ENCODE results near the gene TNK2.
"Not testable (repeated sequence)": the region's sequence is repeated elsewhere in the genome, so short reads cannot be mapped to it uniquely, and the experiment has no call there.

TNK2 gene

GRCh38 chr3:195907934-195908693, at the start of gene TNK2:
Gene TNK2, minus strand, starts transcription at chr3:195908551. Its CDS starts 19,963 bp downstream, at chr3:195888588.
- peak; percentile 1 for DNase-seq

GRCh38 chr3:195956577-195956976, 48.2 kb upstream of the TNK2 start:
- DNase-seq: no peak

DNA sequence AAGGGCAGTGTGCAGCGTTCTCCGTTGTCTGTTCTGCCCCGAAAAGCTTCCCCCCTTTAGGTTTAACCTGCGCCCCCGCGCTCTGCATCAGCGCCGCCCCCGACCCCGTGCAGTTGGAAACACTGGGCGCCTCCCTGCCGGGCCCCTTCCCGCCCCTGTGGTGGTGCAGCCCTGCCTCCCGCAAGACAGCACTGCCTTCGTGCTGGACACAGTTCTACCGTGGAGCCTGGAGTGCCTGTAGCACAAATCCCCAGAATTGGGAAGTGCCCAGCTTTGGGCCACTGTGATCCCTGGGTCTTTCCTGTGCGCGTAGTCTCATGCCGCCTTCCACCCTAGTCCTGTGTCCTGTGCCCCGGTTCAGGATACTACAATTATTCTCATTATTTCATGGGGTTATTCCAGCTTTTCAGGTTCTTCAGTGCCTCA, 47.1 kb upstream of the TNK2 start:
- not testable (repeated sequence) for DNase-seq

DNA sequence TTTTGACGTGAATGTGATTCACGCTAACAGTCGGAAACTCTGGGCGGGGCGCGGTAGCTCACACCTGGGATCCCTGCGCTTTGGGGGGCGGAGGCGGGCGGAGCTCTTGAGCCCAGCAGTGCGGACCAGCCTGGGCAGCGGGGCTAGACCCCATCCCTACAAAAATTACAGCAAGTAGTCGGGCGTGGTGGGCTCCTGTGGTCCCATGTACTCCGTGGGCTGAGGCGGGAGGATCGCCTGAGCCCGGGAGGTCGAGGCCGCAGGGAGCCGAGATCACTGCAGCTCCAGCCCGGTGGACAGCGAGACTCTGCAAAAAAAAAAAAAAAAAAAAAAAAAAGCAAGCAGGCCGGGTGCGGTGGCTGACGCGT, 46.4 kb upstream of the TNK2 start:
- not testable (repeated sequence) for DNase-seq

DNA sequence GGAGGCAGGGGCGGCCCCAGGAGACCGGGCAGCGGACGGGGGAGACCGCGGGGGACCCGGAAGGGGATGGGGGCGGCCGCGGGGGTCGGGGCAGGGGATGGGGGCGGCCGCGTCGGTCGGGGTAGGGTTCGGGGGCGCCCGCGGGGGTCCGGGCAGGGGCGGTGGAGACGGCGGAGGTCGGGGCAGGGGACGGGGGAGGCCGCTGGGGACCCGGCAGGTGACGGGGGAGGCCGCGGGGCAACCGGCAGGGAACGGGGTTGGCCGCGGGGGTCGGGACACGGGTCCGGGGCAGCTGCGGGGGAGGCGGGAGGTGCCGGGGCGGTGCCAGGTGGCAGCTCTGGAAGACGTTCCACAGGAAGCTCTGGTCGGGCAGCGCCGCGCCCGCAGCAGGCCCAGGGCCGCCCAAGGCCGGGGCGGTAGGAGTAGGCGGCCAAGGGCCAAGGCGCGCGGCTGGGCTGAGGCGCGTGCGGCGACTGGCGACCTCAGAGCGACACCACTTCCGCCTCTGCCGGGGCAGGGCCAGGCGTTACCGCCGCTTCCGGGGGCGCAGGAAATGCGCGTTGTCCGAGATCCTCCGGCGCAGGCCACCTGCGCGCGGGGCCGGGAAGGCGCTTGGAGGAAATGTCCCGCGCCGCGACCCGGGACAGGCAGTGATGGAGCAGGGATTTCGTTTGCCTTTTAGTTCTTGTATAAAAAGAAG, 45.9 kb upstream of the TNK2 start:
- not testable (repeated sequence) for DNase-seq

DNA sequence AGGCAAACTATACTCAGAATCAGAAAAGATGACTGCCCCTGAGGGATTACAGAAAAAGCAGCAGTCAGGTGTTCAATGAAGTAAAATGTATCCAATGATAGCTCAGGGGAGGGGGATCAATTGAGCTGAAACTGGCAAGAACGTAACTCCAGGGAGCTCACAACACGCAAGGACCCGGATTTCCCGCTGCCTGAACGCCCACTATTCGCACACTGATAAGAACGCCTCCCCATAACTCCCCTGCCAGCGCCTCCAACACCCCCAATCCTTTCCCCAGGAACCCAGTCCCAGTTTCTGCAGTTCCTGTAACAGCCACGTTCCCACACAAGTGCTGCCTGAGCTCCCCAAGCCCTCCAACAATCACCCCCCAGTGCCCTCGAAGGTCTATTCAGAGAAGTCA, 44.2 kb upstream of the TNK2 start:
- DNase-seq: not testable (repeated sequence)

DNA sequence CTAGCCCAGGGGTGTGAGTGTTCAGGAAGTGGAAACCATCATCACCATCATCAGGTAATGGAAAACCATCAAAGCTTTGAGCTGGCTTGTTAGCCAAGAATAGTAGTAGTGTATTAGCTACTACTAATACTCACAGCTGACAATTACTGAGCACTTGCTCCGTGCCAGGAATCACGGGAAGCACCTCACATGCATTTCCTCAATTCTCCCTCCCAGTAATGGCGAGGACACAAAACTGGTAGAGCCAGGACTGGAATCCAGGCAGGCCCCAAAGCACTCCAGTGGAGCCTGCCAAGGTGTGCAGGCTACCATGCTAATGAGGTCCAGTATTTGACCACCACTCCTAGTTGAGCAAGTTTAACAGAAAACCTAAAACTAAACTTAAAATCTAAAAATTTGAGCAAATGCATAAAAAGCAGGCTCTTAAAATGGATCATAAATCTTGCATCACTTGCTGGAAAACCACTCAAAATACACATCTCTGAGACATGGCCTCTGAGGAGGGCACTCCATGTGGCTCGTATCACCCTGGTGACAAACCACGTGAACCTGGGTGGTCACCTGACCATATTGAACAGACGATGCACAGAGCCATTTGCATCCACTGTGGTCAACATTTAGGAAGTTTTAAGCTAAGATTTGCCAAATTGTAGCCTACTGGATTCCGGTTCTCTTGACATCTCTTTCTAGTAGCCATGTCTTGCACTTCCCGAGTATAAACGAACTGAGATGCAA, 43.3 kb upstream of the TNK2 start:
- DNase-seq: not testable (repeated sequence)

- not testable (repeated sequence) for DNase-seq
Measured at GRCh38 chr3:195950731-195951130, 42.4 kb upstream of the TNK2 start.

DNA sequence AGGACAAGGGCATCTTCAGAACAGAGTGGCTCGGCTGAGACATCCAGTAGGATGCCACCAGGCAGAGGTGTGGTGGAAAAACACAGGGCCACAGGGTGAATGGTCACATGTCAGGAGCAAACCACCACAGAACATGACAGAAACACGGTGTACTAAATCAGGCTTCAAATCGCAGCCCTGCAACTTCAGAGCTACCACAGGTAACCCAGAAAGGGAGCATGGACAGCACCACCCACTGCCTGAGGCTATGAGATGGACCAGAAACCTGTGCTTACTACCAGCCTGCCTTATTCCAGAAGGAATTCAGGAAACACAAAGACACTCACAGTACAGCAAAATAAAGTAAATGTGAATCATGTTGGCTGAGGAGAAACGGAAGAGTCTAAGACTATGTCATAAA, 41.8 kb upstream of the TNK2 start:
- DNase-seq: not testable (repeated sequence)

DNA sequence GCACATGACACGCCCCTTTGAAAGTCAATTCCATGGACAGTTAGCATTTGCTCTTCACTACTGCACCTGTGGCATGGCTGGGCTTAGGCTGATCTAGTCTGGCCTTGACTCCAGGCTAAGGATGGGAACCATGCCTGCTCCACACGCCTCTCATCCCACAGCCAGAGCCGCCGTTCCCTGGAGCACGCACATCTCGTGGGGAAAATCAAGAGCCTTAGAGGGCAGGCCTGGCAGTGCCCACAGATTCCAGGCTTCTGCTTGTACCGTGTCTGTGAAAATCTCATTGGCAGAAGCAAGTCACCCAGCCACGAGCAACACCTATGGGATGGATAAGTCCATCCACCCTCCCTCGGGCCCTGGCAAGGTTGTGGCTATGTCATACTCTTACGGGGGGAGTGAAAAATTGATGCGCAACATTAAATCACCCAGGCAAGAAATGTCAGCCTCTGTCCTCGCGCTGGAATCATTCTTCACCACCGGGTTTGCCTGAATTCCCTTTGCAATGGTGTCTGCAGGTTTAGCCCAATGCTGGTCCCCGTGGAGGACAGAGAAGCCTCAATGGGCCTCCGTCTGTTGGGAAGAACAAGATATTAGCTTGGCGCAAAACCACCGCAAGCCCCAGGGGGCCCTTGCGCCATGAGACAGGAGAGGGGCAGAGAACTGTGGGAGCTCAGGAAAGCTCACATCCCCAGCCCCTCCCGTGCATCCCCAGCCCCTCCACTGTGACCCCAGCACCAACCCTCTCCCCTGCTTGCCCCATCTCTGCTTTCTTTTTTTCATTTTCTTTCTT, 38.8 kb upstream of the TNK2 start:
- not testable (repeated sequence) for DNase-seq

GRCh38 chr3:195941265-195941815, 33.0 kb upstream of the TNK2 start:
- DNase-seq: not testable (repeated sequence)

DNA sequence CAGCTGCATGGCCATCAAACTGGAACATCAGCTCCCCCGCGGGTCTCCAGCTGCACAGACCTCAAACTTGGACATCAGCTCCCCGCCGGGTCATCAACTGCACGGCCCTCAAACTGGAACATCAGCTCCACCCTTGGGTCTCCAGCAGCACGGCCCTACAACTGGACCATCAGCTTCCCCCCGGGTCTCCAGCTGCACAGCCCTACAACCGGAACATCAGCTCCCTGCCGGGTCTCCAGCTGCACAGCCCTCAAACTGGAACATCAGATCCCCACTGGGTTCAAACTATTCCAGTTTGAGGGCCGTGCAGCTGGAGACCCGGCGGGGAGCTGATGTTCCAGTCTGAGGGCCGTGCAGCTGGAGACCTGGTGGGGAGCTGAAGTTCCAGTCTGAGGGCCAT, 32.5 kb upstream of the TNK2 start:
- not testable (repeated sequence) for DNase-seq

GRCh38 chr3:195939526-195940470, 31.4 kb upstream of the TNK2 start:
- DNase-seq: not testable (repeated sequence)

- DNase-seq: not testable (repeated sequence)
Measured at GRCh38 chr3:195933044-195933430, 24.7 kb upstream of the TNK2 start.

- no peak for DNase-seq
Measured at GRCh38 chr3:195932418-195933043, 24.2 kb upstream of the TNK2 start.

DNA sequence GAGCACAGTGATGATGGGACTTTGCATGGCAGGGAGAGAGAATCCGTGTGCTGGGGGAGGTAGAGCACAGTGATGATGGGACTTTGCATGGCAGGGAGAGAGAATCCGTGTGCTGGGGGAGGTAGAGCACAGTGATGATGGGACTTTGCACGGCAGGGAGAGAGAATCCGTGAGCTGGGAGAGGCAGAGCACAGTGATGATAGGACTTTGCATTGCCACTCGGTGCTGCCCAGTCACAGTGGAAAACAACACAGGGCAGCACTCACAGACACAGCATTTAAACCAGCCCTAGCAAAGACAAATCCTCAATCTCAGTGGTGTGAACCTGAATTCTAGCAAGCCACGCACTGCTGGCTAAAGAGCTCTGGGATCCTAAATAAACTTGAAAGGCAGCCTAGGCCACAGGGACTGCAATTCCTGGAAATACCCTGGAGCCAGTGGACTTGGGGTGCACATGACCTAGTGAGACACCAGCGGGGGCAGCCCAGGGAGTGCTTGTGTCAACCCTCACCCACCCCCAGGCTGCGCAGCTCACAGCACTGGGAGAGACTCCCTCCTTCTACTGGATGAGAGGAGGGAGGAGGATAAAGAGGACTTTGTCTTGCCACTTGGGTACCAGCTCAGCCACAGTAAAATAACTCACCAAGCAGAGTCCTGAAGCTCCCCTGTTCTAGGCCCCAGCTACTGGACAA, 23.4 kb upstream of the TNK2 start:
- DNase-seq: no peak

- DNase-seq: no peak
Measured at GRCh38 chr3:195929452-195929851, 21.1 kb upstream of the TNK2 start.

DNA sequence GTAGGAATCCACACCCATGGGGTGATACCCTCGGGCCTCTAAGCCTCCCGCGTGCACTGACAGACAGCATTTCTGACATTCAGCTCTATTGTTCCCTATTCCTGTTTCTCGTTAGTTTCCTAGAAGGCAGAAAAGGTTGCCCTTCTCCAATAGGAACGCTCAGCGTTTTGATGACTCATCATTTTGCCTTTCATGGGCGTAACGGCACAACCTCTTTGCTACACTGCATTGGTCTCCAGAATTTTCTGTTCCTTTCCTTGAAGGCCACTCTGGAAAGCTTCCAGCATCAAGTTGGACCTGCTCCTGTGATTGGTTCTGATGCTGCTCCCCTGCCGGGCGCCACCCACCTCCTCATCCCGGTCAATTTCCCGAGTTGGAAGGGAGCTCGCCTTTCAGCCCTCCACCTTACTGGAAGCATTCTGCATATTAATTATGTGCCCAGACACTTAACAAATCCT, 13.0 kb upstream of the TNK2 start:
- DNase-seq: no peak

- no peak for DNase-seq
Measured at GRCh38 chr3:195918176-195918575, 9.8 kb upstream of the TNK2 start.

DNA sequence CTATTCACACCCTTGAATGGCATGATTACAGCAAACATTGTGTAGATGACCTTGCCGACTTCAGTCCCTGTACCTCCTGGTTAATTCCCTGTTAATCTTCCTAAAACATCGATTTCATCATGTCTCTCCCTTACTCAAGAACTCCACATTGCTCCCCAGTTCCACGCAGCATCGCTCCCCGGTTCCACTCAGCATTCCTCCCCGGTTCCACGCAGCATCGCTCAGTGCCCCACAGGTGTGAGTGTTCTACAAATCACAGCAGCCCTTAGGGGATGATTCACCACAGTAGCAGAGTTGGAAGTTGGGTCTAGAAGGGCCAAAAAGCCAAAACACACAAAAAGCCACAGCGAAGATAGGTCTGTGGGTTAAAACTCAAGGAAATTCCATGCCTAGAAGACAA, 8.6 kb upstream of the TNK2 start:
- no peak for DNase-seq
